ENCODE measurements around the gene UBQLN3. TPM values are rescaled to one million over a fixed set of nuclear protein-coding genes. Genes with fewer than 3 reads are reported as not detected.

The UBQLN3 gene
- total RNA-seq, 4 donors from 2014 or later = 0.64 to 0.75 TPM; not detected in 2

DNA sequence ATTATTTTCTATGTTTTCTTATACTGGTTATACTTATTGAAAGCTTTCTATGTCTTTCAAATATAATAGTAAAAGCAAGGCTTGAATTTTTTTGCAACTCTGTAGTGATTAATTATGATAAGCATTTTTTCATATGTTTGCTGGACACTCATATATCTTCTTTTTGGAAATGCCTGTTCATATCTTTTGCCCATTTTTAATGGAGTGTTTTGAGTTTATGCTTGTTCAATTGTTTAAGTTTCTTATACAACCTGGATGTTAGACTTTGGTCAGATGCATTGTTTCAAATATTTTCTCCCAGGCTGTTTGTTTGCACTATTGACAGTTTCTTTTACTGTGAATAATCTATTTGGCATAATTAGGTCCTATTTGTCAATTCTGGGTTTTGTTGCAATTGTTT is 26.7 kb upstream of the UBQLN3 start:
- peaks cover 0 to 3% of the 10 kb centered on the region in 2 donors for H3K9me3 ChIP-seq
- no peak overlapping the region for H3K4me3 ChIP-seq
- no peaks in the 10 kb centered on the region for H3K27me3 ChIP-seq
- H3K4me1 ChIP-seq = no peaks in the 10 kb centered on the region
- intact Hi-C loops (cut with DNase I; ENCODE audit: low total_unique reads) = no loop called here
- H3K27ac ChIP-seq = no peak overlapping the region
- no peak for TF ChIP-seq POLR2A (IDR thresholded peaks at IDR 0.05)
- TF ChIP-seq, protein P1, sequence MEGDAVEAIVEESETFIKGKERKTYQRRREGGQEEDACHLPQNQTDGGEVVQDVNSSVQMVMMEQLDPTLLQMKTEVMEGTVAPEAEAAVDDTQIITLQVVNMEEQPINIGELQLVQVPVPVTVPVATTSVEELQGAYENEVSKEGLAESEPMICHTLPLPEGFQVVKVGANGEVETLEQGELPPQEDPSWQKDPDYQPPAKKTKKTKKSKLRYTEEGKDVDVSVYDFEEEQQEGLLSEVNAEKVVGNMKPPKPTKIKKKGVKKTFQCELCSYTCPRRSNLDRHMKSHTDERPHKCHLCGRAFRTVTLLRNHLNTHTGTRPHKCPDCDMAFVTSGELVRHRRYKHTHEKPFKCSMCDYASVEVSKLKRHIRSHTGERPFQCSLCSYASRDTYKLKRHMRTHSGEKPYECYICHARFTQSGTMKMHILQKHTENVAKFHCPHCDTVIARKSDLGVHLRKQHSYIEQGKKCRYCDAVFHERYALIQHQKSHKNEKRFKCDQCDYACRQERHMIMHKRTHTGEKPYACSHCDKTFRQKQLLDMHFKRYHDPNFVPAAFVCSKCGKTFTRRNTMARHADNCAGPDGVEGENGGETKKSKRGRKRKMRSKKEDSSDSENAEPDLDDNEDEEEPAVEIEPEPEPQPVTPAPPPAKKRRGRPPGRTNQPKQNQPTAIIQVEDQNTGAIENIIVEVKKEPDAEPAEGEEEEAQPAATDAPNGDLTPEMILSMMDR (IDR thresholded peaks at IDR 0.05) = no peak
- no peak for TF ChIP-seq EP300 (IDR thresholded peaks at IDR 0.05; ENCODE audit: low read depth)
- no peak for TF ChIP-seq POLR2AphosphoS5 (IDR thresholded peaks at IDR 0.05)
- DNase-seq = no peak
- in situ Hi-C loops (cut with MboI; ENCODE audit: low pct_ligation_motif_present in 1 of 4, low pct_unique_long_range_greater_than_20kb in 1 of 4, low sequenced_read_pairs in 3 of 4) = no loop called here
- H3K36me3 ChIP-seq = no peaks in the 10 kb centered on the region

DNA sequence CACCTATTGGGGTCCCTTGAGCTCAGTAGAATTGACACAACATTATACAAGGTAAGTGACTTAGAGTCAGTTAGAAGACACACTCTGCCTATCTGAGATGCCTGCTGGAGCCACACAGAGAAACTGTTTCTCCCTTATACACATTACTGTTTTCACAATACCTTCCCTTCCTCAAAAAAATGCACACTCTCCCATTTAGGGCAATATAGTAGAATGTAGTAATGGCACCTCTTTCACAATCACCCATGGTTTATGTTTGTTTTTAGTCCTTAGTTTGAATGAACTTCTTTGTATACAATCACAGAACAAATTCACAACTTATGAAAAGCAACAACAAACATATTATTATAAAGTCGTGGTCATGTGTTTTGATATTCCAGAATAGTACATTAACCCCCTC is 24.3 kb upstream of the UBQLN3 start:
- Histone ChIP-seq H3K9me3 (peaks cover 0 to 3% of the 10 kb centered on the region in 2 donors), H3K27me3 (no peaks in the 10 kb centered on the region), H3K27ac (no peak overlapping the region), H3K36me3 (no peaks in the 10 kb centered on the region), H3K4me1 (no peaks in the 10 kb centered on the region), H3K4me3 (no peak overlapping the region)
- in situ Hi-C loops (cut with MboI; ENCODE audit: low pct_ligation_motif_present in 1 of 4, low pct_unique_long_range_greater_than_20kb in 1 of 4, low sequenced_read_pairs in 3 of 4) (no loop called here), intact Hi-C loops (cut with DNase I; ENCODE audit: low total_unique reads) (no loop called here)
- TF ChIP-seq POLR2AphosphoS5 (IDR thresholded peaks at IDR 0.05) = no peak
- no peak for TF ChIP-seq EP300 (IDR thresholded peaks at IDR 0.05; ENCODE audit: low read depth)
- no peak for TF ChIP-seq POLR2A (IDR thresholded peaks at IDR 0.05)
- TF ChIP-seq, protein P1 (IDR thresholded peaks at IDR 0.05) = no peak
- WGBS, 2 donors (ENCODE audit: low coverage in 1 of 2) = 58 to 63% methylated on average over 1 of the region's 1 CpG
- DNase-seq = no peak

DNA sequence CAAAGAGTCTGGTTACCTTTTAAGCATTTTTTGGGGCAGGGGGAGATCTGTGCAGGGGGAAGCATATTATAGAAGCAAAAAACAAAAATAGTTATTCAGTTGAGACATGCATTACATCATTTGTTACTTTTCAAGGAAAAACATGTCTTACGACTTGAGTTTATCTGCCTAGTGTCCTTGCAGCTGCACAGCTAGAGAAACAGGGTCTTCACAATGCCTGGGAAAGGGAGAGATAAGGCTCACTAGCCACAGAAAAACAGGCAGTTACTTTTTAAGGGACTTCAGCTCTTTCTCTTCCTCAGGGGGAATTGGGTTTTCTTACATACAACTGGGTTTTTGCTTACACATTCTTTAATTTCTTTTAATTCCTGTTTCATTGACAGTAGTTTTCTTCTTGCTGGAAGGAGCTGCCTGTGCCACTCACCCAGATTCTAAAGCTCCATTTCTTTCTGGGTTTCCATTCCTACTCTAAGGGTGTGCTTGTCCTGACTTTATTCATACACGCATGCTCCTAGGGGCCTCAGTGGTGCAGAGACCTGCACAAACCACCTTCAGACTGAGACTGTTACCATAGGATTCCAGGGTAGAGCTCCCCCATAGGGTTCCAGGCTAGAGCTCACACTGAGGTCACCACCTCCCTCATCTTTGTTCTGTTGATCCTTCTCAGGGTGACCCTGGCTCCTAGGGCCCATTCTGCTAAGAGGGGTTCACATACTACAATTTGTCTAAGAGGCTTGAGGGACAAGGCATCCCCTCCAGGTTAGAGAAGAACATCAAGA is 21.5 kb upstream of the UBQLN3 start:
- intact Hi-C loops (cut with DNase I; ENCODE audit: low total_unique reads) = no loop called here
- 72 to 94% methylated on average over 2 of the region's 2 CpGs for WGBS, 2 donors (ENCODE audit: low coverage in 1 of 2)
- TF ChIP-seq EP300 (IDR thresholded peaks at IDR 0.05; ENCODE audit: low read depth) = no peak
- TF ChIP-seq POLR2AphosphoS5 (IDR thresholded peaks at IDR 0.05) = no peak
- TF ChIP-seq, protein P1 (IDR thresholded peaks at IDR 0.05) = no peak
- no peak for TF ChIP-seq POLR2A (IDR thresholded peaks at IDR 0.05)

DNA sequence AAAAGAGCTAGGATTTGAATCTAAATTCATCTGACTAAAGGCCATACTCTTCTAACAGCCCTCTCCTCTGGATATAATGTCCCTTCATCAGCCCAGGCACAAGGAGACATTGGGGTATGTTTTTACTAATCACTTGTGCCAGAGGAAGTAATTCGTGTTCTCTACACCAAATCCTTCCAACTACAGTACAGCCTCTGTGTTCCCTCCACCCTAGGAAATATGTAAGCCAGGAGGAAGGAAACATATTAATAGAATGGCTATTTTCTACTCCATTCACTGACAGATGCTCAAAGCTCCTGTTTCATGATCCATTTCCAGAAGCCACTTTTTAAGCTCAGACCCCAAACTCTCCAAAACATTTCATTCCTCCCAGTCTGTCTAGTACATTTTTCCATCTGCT is 18.7 kb upstream of the UBQLN3 start:
- Histone ChIP-seq H3K27me3 (no peaks in the 10 kb centered on the region), H3K27ac (no peak overlapping the region), H3K4me1 (no peaks in the 10 kb centered on the region), H3K9me3 (no peaks in the 10 kb centered on the region), H3K36me3 (no peaks in the 10 kb centered on the region), H3K4me3 (no peak overlapping the region)
- in situ Hi-C loops (cut with MboI; ENCODE audit: low pct_ligation_motif_present in 1 of 4, low pct_unique_long_range_greater_than_20kb in 1 of 4, low sequenced_read_pairs in 3 of 4) = no loop called here
- DNase-seq = no peak
- TF ChIP-seq EP300 (IDR thresholded peaks at IDR 0.05; ENCODE audit: low read depth) = no peak
- TF ChIP-seq, protein P1 (IDR thresholded peaks at IDR 0.05) = no peak
- TF ChIP-seq POLR2A (IDR thresholded peaks at IDR 0.05) = no peak
- TF ChIP-seq POLR2AphosphoS5 (IDR thresholded peaks at IDR 0.05) = no peak
- 42% methylated on average over 1 of the region's 1 CpG; no CpG with 5 or more reads in 1 of the 2 donors for WGBS, 2 donors (ENCODE audit: low coverage in 1 of 2)
- intact Hi-C loops (cut with DNase I; ENCODE audit: low total_unique reads) = no loop called here

More for the DNA sequence above, 21.5 kb upstream of the UBQLN3 start:
- H3K4me1 ChIP-seq = no peaks in the 10 kb centered on the region
- peaks cover 0 to under 1% of the 10 kb centered on the region in 2 donors for H3K9me3 ChIP-seq
- no peaks in the 10 kb centered on the region for H3K36me3 ChIP-seq
- no peak overlapping the region for H3K27ac ChIP-seq
- in situ Hi-C loops (cut with MboI; ENCODE audit: low pct_ligation_motif_present in 1 of 4, low pct_unique_long_range_greater_than_20kb in 1 of 4, low sequenced_read_pairs in 3 of 4) = no loop called here
- DNase-seq = no peak
- H3K4me3 ChIP-seq = no peak overlapping the region
- no peaks in the 10 kb centered on the region for H3K27me3 ChIP-seq
